Astrocyte (in vitro differentiated cells and primary cell): ENCODE data around the gene PRICKLE1. TPM values are rescaled to one million over a fixed set of nuclear protein-coding genes. Genes with fewer than 3 reads are reported as not detected.

Experiments used
- DNase-seq: peaks from one replicate; pipeline ENCODE4 v3.0.0-alpha.2; 2010; ENCODE audit warnings: low read depth
- FAIRE-seq: peaks from 2 replicates; lab custom pipeline; 2011; peaks lifted over from hg19 to GRCh38; lab: Jason Lieb, UNC
- H2AFZ ChIP-seq: 2 replicates; pipeline ENCODE4 v1.6.0; 2012; ENCODE audit warnings: low read depth, low read length, inconsistent platforms
- H3K27ac ChIP-seq: 2 replicates; pipeline ENCODE4 v1.5.1; 2011; ENCODE audit warnings: low read depth, low read length, inconsistent platforms
- H3K27me3 ChIP-seq: 2 replicates; pipeline ENCODE4 v1.6.0; 2011; ENCODE audit warnings: low read length, inconsistent platforms; ENCODE audit not compliant: insufficient read depth
- H3K36me3 ChIP-seq: 2 replicates; pipeline ENCODE4 v1.5.1; 2011; ENCODE audit warnings: low read length, inconsistent platforms; ENCODE audit not compliant: insufficient read depth
- H3K4me1 ChIP-seq: 2 replicates; pipeline ENCODE4 v1.5.1; 2011; ENCODE audit warnings: low read length, inconsistent platforms; ENCODE audit not compliant: insufficient read depth
- H3K4me2 ChIP-seq: 2 replicates; pipeline ENCODE4 v1.6.0; 2012; ENCODE audit warnings: low read length, inconsistent platforms
- H3K4me3 ChIP-seq: 2 replicates; pipeline ENCODE4 v1.5.1; 2011; ENCODE audit warnings: low read depth, mild to moderate bottlenecking, low read length, inconsistent platforms; ENCODE audit not compliant: insufficient read depth
- H3K79me2 ChIP-seq: 2 replicates; pipeline ENCODE4 v1.6.0; 2012; ENCODE audit warnings: mild to moderate bottlenecking, low read length, inconsistent platforms; ENCODE audit not compliant: insufficient read depth
- H3K9ac ChIP-seq: 2 replicates; pipeline ENCODE4 v1.6.0; 2012; ENCODE audit warnings: mild to moderate bottlenecking, low read length, inconsistent platforms
- H3K9me3 ChIP-seq: 2 replicates; pipeline ENCODE4 v1.5.1; 2012; ENCODE audit warnings: low read depth, mild to moderate bottlenecking, low read length, inconsistent platforms; ENCODE audit not compliant: insufficient read depth
- H4K20me1 ChIP-seq: 2 replicates; pipeline ENCODE4 v1.6.0; 2012; ENCODE audit warnings: low read length, inconsistent platforms; ENCODE audit not compliant: insufficient read depth
- H3K27ac Mint-ChIP-seq: one replicate; pipeline ENCODE4 v1.8.0; 2021; ENCODE audit warnings: mild to moderate bottlenecking, mixed read lengths; ENCODE audit not compliant: unreplicated experiment
- H3K27me3 Mint-ChIP-seq: one replicate; pipeline ENCODE4 v1.8.0; 2021; ENCODE audit warnings: low read depth, mixed read lengths; ENCODE audit not compliant: unreplicated experiment
- H3K36me3 Mint-ChIP-seq: one replicate; pipeline ENCODE4 v1.8.0; 2021; ENCODE audit warnings: low read depth, mixed read lengths; ENCODE audit not compliant: unreplicated experiment
- H3K4me1 Mint-ChIP-seq: one replicate; pipeline ENCODE4 v1.8.0; 2021; ENCODE audit warnings: low read depth, mixed read lengths; ENCODE audit not compliant: unreplicated experiment
- H3K4me3 Mint-ChIP-seq: one replicate; pipeline ENCODE4 v1.8.0; 2021; ENCODE audit warnings: mild to moderate bottlenecking, moderate library complexity, mixed read lengths; ENCODE audit not compliant: unreplicated experiment
- H3K9me3 Mint-ChIP-seq: one replicate; pipeline ENCODE4 v1.8.0; 2021; ENCODE audit warnings: mild to moderate bottlenecking, mixed read lengths; ENCODE audit not compliant: unreplicated experiment
- CTCF ChIP-seq: IDR thresholded peaks from 2 replicates; pipeline ENCODE4 v1.5.1; 2011; ENCODE audit warnings: low read depth, mild to moderate bottlenecking, inconsistent platforms, low read length, moderate library complexity; ENCODE audit not compliant: insufficient read depth
- EZH2 ChIP-seq: IDR thresholded peaks from 2 replicates; pipeline ENCODE4 v1.6.1; 2012; ENCODE audit warnings: mild to moderate bottlenecking, low read length, inconsistent platforms; ENCODE audit not compliant: insufficient read depth
- total RNA-seq: library from RNA; stranded (reverse); gene quantifications from 2 replicates; pipeline ENCODE4 v1.2.1, GENCODE V29; 2021

The PRICKLE1 gene
- total RNA-seq, 1 donor from 2014 or later: 34.9 TPM

DNA sequence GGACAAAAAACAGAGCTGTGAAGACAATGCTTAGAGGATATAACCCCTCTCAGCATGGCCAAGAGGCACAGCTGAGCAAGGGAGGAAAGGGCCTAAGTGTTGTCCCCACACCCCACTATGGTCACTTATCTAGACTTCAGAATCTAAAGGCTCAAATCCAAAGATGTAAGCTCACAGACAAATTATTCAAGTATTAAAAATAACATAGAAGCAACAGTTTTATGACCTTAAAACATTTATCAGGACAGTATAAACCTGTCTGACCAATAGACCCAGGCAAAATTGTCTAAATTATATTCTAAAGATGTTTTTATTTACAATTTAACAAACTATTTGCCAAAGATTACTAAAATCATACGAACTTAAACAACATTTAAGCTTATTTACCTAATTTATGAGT lies 28.1 kb upstream of the PRICKLE1 start:
- Histone ChIP-seq H3K4me1 (no peaks in the 10 kb centered on the region), H4K20me1 (no peaks in the 10 kb centered on the region), H3K36me3 (no peaks in the 10 kb centered on the region), H3K27me3 (no peaks in the 10 kb centered on the region), H3K4me3 (no peak overlapping the region), H3K9me3 (no peaks in the 10 kb centered on the region), H3K27ac (no peak overlapping the region), H3K4me2 (no peak overlapping the region), H3K9ac (no peak overlapping the region), H2AFZ (no peak overlapping the region), H3K79me2 (no peaks in the 10 kb centered on the region)
- TF ChIP-seq CTCF (no peak), EZH2 (no peak)
- Mint-ChIP-seq H3K4me3 (no peak overlapping the region), H3K9me3 (peaks cover 10% of the 10 kb centered on the region), H3K4me1 (peaks cover 4% of the 10 kb centered on the region), H3K36me3 (no peaks in the 10 kb centered on the region), H3K27me3 (peaks cover 7% of the 10 kb centered on the region), H3K27ac (no peak overlapping the region)
- DNase-seq: no peak
- no peak for FAIRE-seq

- Histone ChIP-seq H3K27ac (no peak overlapping the region), H3K27me3 (no peaks in the 10 kb centered on the region), H3K4me3 (no peak overlapping the region), H3K36me3 (no peaks in the 10 kb centered on the region), H2AFZ (no peak overlapping the region), H4K20me1 (no peaks in the 10 kb centered on the region), H3K79me2 (no peaks in the 10 kb centered on the region), H3K9me3 (no peaks in the 10 kb centered on the region), H3K4me1 (no peaks in the 10 kb centered on the region), H3K4me2 (no peak overlapping the region), H3K9ac (no peak overlapping the region)
- Mint-ChIP-seq H3K27me3 (no peaks in the 10 kb centered on the region), H3K4me1 (peaks cover 9% of the 10 kb centered on the region), H3K9me3 (peaks cover 6% of the 10 kb centered on the region), H3K36me3 (no peaks in the 10 kb centered on the region), H3K4me3 (no peak overlapping the region), H3K27ac (no peak overlapping the region)
- DNase-seq (no peak), FAIRE-seq (no peak)
- TF ChIP-seq EZH2 (no peak), CTCF (no peak)
These were observed 25.5 kb upstream of the PRICKLE1 start for GRCh38 chr12:42615006-42615405.

- Mint-ChIP-seq H3K36me3 (no peaks in the 10 kb centered on the region), H3K4me1 (peaks cover 12% of the 10 kb centered on the region), H3K27ac (no peak overlapping the region), H3K9me3 (no peaks in the 10 kb centered on the region), H3K27me3 (no peaks in the 10 kb centered on the region), H3K4me3 (no peak overlapping the region)
- H3K9me3 ChIP-seq: no peaks in the 10 kb centered on the region
- peak; percentile 30 for DNase-seq
- TF ChIP-seq CTCF (no peak), EZH2 (no peak)
- no peak overlapping the region for H3K4me2 ChIP-seq
- no peaks in the 10 kb centered on the region for H3K4me1 ChIP-seq
- no peak overlapping the region for H3K9ac ChIP-seq
- no peaks in the 10 kb centered on the region for H3K36me3 ChIP-seq
- H3K79me2 ChIP-seq: no peaks in the 10 kb centered on the region
- no peak overlapping the region for H3K4me3 ChIP-seq
- H3K27me3 ChIP-seq: no peaks in the 10 kb centered on the region
- H3K27ac ChIP-seq: no peak overlapping the region
- H4K20me1 ChIP-seq: no peaks in the 10 kb centered on the region
- no peak for FAIRE-seq
- no peak overlapping the region for H2AFZ ChIP-seq
These were observed 22.7 kb upstream of the PRICKLE1 start for GRCh38 chr12:42612231-42612613.
